ENCODE data around the gene HIF1AN.

HIF1AN gene

GRCh38 chr10:100579261-100580090 is 43.7 kb downstream of the HIF1AN start:
- peaks cover 5% of the 10 kb centered on the region in 2 donors for H3K27me3 ChIP-seq (ENCODE audit: control insufficient read depth in 1 of 2, insufficient read depth in 2 of 2, low read length in 2 of 2)
- H3K9ac ChIP-seq (ENCODE audit: low read length in 2 of 2) = no peak overlapping the region
- H3K36me3 ChIP-seq (ENCODE audit: control insufficient read depth in 2 of 2, insufficient read depth in 2 of 2, low read length in 2 of 2) = no peaks in the 10 kb centered on the region
- H3K9me3 ChIP-seq (ENCODE audit: control insufficient read depth in 2 of 2, low read length in 2 of 2) = no peaks in the 10 kb centered on the region
- no peaks in the 10 kb centered on the region for H3K4me1 ChIP-seq (ENCODE audit: control insufficient read depth, insufficient read depth, low read length)
- no peak overlapping the region for H3K27ac ChIP-seq (ENCODE audit: low read length)
- H3K4me3 ChIP-seq (ENCODE audit: low read length in 2 of 2) = no peak overlapping the region

DNA sequence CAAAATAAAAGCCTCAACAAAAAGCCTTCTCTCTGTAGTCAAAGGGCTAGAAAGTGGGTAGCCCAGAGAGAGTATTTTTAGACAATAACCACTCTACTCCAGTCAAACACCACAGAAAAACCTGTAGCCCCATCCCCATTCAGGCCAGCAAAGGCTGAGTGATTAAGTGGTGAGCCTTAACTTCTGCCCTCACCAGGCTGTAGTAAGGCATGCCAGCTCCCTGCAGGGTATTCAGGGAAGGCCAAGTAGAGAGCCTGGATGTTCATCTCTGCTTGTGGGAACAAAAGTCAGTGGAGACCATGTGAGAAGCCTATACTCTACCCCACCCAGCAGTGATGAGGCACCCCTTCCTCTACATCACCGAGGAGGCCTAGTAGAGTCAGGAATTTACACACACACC is 51.2 kb downstream of the HIF1AN start:
- Histone ChIP-seq H3K36me3 (ENCODE audit: control insufficient read depth in 2 of 2, insufficient read depth in 2 of 2, low read length in 2 of 2) (no peaks in the 10 kb centered on the region), H3K9me3 (ENCODE audit: control insufficient read depth in 2 of 2, low read length in 2 of 2) (no peaks in the 10 kb centered on the region), H3K27ac (ENCODE audit: low read length) (no peak overlapping the region), H3K4me1 (ENCODE audit: control insufficient read depth, insufficient read depth, low read length) (no peaks in the 10 kb centered on the region), H3K27me3 (ENCODE audit: control insufficient read depth in 1 of 2, insufficient read depth in 2 of 2, low read length in 2 of 2) (peaks cover 3 to 4% of the 10 kb centered on the region in 2 donors), H3K9ac (ENCODE audit: low read length in 2 of 2) (no peak overlapping the region), H3K4me3 (ENCODE audit: low read length in 2 of 2) (no peak overlapping the region)

DNA sequence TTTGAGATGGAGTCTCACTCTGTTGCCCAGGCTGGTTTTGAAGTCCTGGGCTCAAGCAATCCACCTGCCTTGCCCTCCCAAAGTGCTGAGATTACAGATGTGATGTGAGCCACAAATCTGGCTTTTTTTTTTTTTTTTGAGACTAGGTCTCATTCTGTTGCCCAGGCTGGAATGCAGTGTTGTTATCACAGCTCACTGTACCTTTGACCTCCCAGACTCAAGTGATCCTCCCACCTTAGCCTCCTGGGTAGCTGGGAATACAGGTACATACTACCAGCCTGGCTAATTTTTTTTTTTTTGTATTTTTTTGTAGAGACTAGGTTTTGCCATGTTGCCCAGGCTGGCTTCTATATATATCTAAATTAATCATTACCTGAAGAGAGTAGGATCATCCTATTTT is 62.4 kb downstream of the HIF1AN start:
- Histone ChIP-seq H3K4me3 (ENCODE audit: low read length in 2 of 2) (no peak overlapping the region), H3K36me3 (ENCODE audit: control insufficient read depth in 2 of 2, insufficient read depth in 2 of 2, low read length in 2 of 2) (no peaks in the 10 kb centered on the region), H3K9ac (ENCODE audit: low read length in 2 of 2) (no peak overlapping the region), H3K9me3 (ENCODE audit: control insufficient read depth in 2 of 2, low read length in 2 of 2) (no peaks in the 10 kb centered on the region), H3K4me1 (ENCODE audit: control insufficient read depth, insufficient read depth, low read length) (no peaks in the 10 kb centered on the region), H3K27ac (ENCODE audit: low read length) (no peak overlapping the region), H3K27me3 (ENCODE audit: control insufficient read depth in 1 of 2, insufficient read depth in 2 of 2, low read length in 2 of 2) (peaks cover 3 to 4% of the 10 kb centered on the region in 2 donors)

DNA sequence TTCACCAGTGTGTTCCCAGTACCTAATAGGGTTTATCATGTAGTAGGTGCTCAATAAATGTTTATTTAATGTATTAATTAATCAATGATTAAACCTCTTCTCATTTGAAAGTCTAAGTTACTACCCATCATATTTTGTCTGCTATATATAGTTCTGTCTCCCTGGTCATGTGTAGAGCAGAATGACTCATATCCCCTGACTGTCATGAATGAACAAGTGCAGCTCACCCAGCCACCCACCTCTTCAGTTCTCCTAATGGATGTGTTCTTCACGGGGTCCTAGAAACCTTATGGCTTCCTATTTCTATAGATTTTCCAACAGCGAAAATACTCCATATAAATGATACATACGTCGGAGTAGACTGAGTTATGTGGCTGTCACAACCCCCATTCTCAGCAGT is 64.5 kb downstream of the HIF1AN start:
- Histone ChIP-seq H3K4me1 (ENCODE audit: control insufficient read depth, insufficient read depth, low read length) (no peaks in the 10 kb centered on the region), H3K27ac (ENCODE audit: low read length) (no peak overlapping the region), H3K9me3 (ENCODE audit: control insufficient read depth in 2 of 2, low read length in 2 of 2) (peaks cover 0 to 5% of the 10 kb centered on the region in 2 donors), H3K27me3 (ENCODE audit: control insufficient read depth in 1 of 2, insufficient read depth in 2 of 2, low read length in 2 of 2) (peaks cover 3 to 4% of the 10 kb centered on the region in 2 donors), H3K36me3 (ENCODE audit: control insufficient read depth in 2 of 2, insufficient read depth in 2 of 2, low read length in 2 of 2) (no peaks in the 10 kb centered on the region), H3K4me3 (ENCODE audit: low read length in 2 of 2) (no peak overlapping the region), H3K9ac (ENCODE audit: low read length in 2 of 2) (no peak overlapping the region)

DNA sequence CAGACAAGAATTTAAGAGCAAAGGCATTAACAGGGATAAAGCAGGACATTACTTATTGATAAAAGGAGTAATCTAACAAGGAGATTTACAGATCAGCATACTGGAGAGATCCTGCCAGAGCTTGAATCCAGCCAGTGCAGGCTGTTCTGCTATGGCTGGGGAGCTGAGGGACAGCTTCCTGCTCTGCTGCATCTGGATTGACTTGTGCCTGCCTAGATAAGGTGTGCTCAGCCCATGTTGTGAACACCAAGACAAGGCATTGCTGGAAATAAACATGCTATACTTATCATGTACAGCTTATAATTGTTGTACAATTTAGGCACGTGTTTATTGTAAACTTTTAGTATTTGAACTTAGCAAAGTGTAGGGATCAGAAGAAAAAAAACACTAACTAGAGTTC is 71.7 kb downstream of the HIF1AN start:
- Histone ChIP-seq H3K27me3 (ENCODE audit: control insufficient read depth in 1 of 2, insufficient read depth in 2 of 2, low read length in 2 of 2) (peaks cover 0 to 3% of the 10 kb centered on the region in 2 donors), H3K4me3 (ENCODE audit: low read length in 2 of 2) (no peak overlapping the region), H3K27ac (ENCODE audit: low read length) (no peak overlapping the region), H3K4me1 (ENCODE audit: control insufficient read depth, insufficient read depth, low read length) (no peaks in the 10 kb centered on the region), H3K9ac (ENCODE audit: low read length in 2 of 2) (no peak overlapping the region), H3K36me3 (ENCODE audit: control insufficient read depth in 2 of 2, insufficient read depth in 2 of 2, low read length in 2 of 2) (no peaks in the 10 kb centered on the region), H3K9me3 (ENCODE audit: control insufficient read depth in 2 of 2, low read length in 2 of 2) (peaks cover 0 to 6% of the 10 kb centered on the region in 2 donors)
